HCT116 (cell line): Measurements from ENCODE around the gene SPIB.

Experiments
- CEBPB ChIP-seq: IDR thresholded peaks from 2 replicates; pipeline ENCODE4 v1.6.1; 2012; ENCODE audit warnings: low read depth
- EZH2 ChIP-seq: fragments of 200-600 bp; sonication (generic); IDR thresholded peaks from 2 replicates; pipeline ENCODE4 v1.6.1; 2017; ENCODE audit warnings: antibody characterized with exemption, mixed run types
- JUND ChIP-seq: IDR thresholded peaks from 2 replicates; pipeline ENCODE4 v1.6.1; 2012
- POLR2A ChIP-seq: IDR thresholded peaks from 2 replicates; pipeline ENCODE4 v1.7.0; 2011; ENCODE audit warnings: borderline replicate concordance; ENCODE audit not compliant: insufficient read depth, insufficient read length; ENCODE audit errors: extremely low read depth
- POLR2AphosphoS5 ChIP-seq: IDR thresholded peaks from 2 replicates; pipeline ENCODE4 v1.6.1; 2011; ENCODE audit warnings: mild to moderate bottlenecking, low read depth, low read length, moderate library complexity
- TCF7L2 ChIP-seq: IDR thresholded peaks from 2 replicates; pipeline ENCODE4 v1.7.0; 2011; ENCODE audit warnings: borderline replicate concordance, inconsistent platforms; ENCODE audit not compliant: insufficient read depth, insufficient read length; ENCODE audit errors: extremely low read depth
- YY1 ChIP-seq: IDR thresholded peaks from 2 replicates; pipeline ENCODE4 v1.6.1; 2011; ENCODE audit warnings: low read length, low read depth, moderate library complexity, mild to moderate bottlenecking; ENCODE audit not compliant: insufficient replicate concordance; ENCODE audit errors: extremely low read depth
- ZFX ChIP-seq: fragments of 450-650 bp; IDR thresholded peaks from 2 replicates; pipeline ENCODE4 v1.6.1; 2017
- ZNF274 ChIP-seq: fragments of 200-500 bp; sonication (Bioruptor generic); IDR thresholded peaks from 2 replicates; pipeline ENCODE4 v1.6.1; 2014; ENCODE audit warnings: mild to moderate bottlenecking, low read depth, low read length, inconsistent platforms
- TF ChIP-seq, protein P1 (sequence below), 3 experiments: fragments of 200-600 bp in 1 of 3; sonication (generic) in 1 of 3; IDR thresholded peaks in 2 of 3; conservative IDR thresholded peaks in 1 of 3; 2 replicates each; pipeline ENCODE4 v1.5.1; 2012 to 2017; ENCODE audit warnings: low read depth in 2 of 3, low read length in 2 of 3, antibody characterized with exemption in 1 of 3, borderline replicate concordance in 1 of 3, control low read depth in 1 of 3, mild to moderate bottlenecking in 1 of 3, mixed read lengths in 1 of 3, mixed run types in 1 of 3, moderate library complexity in 1 of 3; ENCODE audit not compliant: insufficient read depth in 1 of 3
- TF ChIP-seq, protein P2 (sequence below): IDR thresholded peaks from 2 replicates; pipeline ENCODE4 v1.6.1; 2012
- TF ChIP-seq, protein P3 (sequence below): IDR thresholded peaks from 2 replicates; pipeline ENCODE4 v1.6.1; 2012; ENCODE audit warnings: low read depth
- TF ChIP-seq, protein P4 (sequence below): IDR thresholded peaks from 2 replicates; pipeline ENCODE4 v1.6.1; 2011; ENCODE audit warnings: mild to moderate bottlenecking, low read length, moderate library complexity; ENCODE audit not compliant: insufficient replicate concordance; ENCODE audit errors: extremely low read depth

DNA sequence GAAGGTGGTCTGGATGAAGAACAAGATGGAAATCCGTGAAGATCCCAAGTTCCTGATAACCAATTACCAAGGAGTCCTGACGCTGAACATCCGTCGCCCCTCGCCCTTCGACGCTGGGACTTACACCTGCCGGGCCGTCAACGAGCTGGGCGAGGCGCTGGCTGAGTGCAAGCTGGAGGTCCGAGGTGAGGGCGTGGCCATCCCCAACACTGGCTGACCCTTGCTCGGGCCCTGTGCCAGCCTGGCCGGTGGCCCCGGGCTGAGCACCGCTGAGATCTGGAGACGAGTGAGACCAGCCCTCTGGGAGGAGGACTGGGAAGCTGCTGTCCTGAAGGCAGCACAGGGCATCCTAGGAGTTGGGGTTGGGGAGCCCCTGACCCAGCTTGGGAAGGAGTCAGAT lies 45.6 kb downstream of the SPIB start:
- TF ChIP-seq, protein P1, sequence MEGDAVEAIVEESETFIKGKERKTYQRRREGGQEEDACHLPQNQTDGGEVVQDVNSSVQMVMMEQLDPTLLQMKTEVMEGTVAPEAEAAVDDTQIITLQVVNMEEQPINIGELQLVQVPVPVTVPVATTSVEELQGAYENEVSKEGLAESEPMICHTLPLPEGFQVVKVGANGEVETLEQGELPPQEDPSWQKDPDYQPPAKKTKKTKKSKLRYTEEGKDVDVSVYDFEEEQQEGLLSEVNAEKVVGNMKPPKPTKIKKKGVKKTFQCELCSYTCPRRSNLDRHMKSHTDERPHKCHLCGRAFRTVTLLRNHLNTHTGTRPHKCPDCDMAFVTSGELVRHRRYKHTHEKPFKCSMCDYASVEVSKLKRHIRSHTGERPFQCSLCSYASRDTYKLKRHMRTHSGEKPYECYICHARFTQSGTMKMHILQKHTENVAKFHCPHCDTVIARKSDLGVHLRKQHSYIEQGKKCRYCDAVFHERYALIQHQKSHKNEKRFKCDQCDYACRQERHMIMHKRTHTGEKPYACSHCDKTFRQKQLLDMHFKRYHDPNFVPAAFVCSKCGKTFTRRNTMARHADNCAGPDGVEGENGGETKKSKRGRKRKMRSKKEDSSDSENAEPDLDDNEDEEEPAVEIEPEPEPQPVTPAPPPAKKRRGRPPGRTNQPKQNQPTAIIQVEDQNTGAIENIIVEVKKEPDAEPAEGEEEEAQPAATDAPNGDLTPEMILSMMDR (IDR thresholded peaks at IDR 0.05 in 2 of 3, conservative IDR thresholded peaks at IDR 0.05 in 1 of 3; ENCODE audit: borderline replicate concordance in 1 of 3, insufficient read depth in 1 of 3, low read depth in 2 of 3, low read length in 2 of 3) = no peak
- TF ChIP-seq POLR2A = no peak
- no peak for TF ChIP-seq ZFX
- no peak for TF ChIP-seq EZH2
- TF ChIP-seq, protein P2, sequence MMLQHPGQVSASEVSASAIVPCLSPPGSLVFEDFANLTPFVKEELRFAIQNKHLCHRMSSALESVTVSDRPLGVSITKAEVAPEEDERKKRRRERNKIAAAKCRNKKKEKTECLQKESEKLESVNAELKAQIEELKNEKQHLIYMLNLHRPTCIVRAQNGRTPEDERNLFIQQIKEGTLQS = no peak
- TF ChIP-seq CEBPB = no peak
- no peak for TF ChIP-seq ZNF274
- TF ChIP-seq, protein P3, sequence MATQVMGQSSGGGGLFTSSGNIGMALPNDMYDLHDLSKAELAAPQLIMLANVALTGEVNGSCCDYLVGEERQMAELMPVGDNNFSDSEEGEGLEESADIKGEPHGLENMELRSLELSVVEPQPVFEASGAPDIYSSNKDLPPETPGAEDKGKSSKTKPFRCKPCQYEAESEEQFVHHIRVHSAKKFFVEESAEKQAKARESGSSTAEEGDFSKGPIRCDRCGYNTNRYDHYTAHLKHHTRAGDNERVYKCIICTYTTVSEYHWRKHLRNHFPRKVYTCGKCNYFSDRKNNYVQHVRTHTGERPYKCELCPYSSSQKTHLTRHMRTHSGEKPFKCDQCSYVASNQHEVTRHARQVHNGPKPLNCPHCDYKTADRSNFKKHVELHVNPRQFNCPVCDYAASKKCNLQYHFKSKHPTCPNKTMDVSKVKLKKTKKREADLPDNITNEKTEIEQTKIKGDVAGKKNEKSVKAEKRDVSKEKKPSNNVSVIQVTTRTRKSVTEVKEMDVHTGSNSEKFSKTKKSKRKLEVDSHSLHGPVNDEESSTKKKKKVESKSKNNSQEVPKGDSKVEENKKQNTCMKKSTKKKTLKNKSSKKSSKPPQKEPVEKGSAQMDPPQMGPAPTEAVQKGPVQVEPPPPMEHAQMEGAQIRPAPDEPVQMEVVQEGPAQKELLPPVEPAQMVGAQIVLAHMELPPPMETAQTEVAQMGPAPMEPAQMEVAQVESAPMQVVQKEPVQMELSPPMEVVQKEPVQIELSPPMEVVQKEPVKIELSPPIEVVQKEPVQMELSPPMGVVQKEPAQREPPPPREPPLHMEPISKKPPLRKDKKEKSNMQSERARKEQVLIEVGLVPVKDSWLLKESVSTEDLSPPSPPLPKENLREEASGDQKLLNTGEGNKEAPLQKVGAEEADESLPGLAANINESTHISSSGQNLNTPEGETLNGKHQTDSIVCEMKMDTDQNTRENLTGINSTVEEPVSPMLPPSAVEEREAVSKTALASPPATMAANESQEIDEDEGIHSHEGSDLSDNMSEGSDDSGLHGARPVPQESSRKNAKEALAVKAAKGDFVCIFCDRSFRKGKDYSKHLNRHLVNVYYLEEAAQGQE = no peak
- no peak for TF ChIP-seq TCF7L2
- no peak for TF ChIP-seq YY1
- TF ChIP-seq, protein P4, sequence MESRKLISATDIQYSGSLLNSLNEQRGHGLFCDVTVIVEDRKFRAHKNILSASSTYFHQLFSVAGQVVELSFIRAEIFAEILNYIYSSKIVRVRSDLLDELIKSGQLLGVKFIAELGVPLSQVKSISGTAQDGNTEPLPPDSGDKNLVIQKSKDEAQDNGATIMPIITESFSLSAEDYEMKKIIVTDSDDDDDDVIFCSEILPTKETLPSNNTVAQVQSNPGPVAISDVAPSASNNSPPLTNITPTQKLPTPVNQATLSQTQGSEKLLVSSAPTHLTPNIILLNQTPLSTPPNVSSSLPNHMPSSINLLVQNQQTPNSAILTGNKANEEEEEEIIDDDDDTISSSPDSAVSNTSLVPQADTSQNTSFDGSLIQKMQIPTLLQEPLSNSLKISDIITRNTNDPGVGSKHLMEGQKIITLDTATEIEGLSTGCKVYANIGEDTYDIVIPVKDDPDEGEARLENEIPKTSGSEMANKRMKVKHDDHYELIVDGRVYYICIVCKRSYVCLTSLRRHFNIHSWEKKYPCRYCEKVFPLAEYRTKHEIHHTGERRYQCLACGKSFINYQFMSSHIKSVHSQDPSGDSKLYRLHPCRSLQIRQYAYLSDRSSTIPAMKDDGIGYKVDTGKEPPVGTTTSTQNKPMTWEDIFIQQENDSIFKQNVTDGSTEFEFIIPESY = no peak
- TF ChIP-seq JUND = no peak
- no peak for TF ChIP-seq POLR2AphosphoS5
